Activated CD4-positive, CD25-positive, alpha-beta regulatory T cell treated with anti-CD3 and anti-CD28 coated beads, Interleukin-2, amount 50 U/mL, for 24 hours (primary cell): ENCODE measurements around the gene CLCN6.

Experiments
- ATAC-seq, 2 donors: fragments of 150-1000 bp; cut with Tn5 transposase; one replicate each; pipeline ENCODE4 v1.10.0; 2021; ENCODE audit warnings: mild to moderate bottlenecking in 1 of 2, moderate library complexity in 1 of 2

Gene CLCN6

GRCh38 chr1:11880911-11881748 lies 75.1 kb downstream of the CLCN6 start:
- no peak for ATAC-seq

- no peak for ATAC-seq
Observed at GRCh38 chr1:11881749-11882441, 75.9 kb downstream of the CLCN6 start.

GRCh38 chr1:11882814-11883538 lies 77.0 kb downstream of the CLCN6 start:
- no peak for ATAC-seq

GRCh38 chr1:11885916-11886315 lies 79.9 kb downstream of the CLCN6 start:
- ATAC-seq = no peak

- ATAC-seq = no peak
Observed at GRCh38 chr1:11886986-11887665, 81.1 kb downstream of the CLCN6 start.

- ATAC-seq = no peak
Observed at GRCh38 chr1:11887666-11888007, 81.6 kb downstream of the CLCN6 start.

- ATAC-seq = no peak
Observed at GRCh38 chr1:11888206-11888876, 82.3 kb downstream of the CLCN6 start.

- ATAC-seq = no peak
Observed at GRCh38 chr1:11888877-11889208, 82.9 kb downstream of the CLCN6 start.

GRCh38 chr1:11891433-11892186 lies 85.6 kb downstream of the CLCN6 start:
- no peak for ATAC-seq
